Adrenal gland (tissue), 5 donors: ENCODE measurements around the gene ANTKMT.

Source experiments
- CTCF ChIP-seq, 6 experiments: fragments of 450-650 bp in 4 of 6; fragments of 200-600 bp in 2 of 6; sonication (generic) in 1 of 6; IDR thresholded peaks; 1 replicate in 5 of 6; 2 replicates in 1 of 6; pipeline versions ENCODE4 v1.5.1 to v1.8.0; 2016 to 2021; ENCODE audit warnings: antibody characterized with exemption in 6 of 6, mild to moderate bottlenecking in 2 of 6, moderate library complexity in 1 of 6
- POLR2A ChIP-seq, 2 donors: fragments of 450-650 bp; IDR thresholded peaks; one replicate each; pipeline ENCODE4 v1.6.1; 2017; ENCODE audit warnings: antibody characterized with exemption in 2 of 2, mild to moderate bottlenecking in 2 of 2, moderate library complexity in 1 of 2
- donor health status: DM: no; HTN: no; CAD: no.

GRCh38 chr16:733382-734207, 12.6 kb downstream of the ANTKMT start:
- peak in 2 of 6 experiments; percentile 6 to 16 for TF ChIP-seq CTCF (IDR thresholded peaks at IDR 0.05)
- no peak for TF ChIP-seq POLR2A (IDR thresholded peaks at IDR 0.05)
